GM21381 (cell line): ENCODE measurements around the gene CAMTA1.
"Not testable (repeated sequence)": the region's sequence is repeated elsewhere in the genome, so short reads cannot be mapped to it uniquely, and the experiment has no call there.

Experiments used
- ATAC-seq: cut with Tn5 transposase; IDR thresholded peaks from one replicate; pipeline ENCODE4 v1.9.1; 2021; ENCODE audit warnings: mild to moderate bottlenecking, moderate library complexity; ENCODE audit not compliant: unreplicated experiment

Gene CAMTA1

DNA sequence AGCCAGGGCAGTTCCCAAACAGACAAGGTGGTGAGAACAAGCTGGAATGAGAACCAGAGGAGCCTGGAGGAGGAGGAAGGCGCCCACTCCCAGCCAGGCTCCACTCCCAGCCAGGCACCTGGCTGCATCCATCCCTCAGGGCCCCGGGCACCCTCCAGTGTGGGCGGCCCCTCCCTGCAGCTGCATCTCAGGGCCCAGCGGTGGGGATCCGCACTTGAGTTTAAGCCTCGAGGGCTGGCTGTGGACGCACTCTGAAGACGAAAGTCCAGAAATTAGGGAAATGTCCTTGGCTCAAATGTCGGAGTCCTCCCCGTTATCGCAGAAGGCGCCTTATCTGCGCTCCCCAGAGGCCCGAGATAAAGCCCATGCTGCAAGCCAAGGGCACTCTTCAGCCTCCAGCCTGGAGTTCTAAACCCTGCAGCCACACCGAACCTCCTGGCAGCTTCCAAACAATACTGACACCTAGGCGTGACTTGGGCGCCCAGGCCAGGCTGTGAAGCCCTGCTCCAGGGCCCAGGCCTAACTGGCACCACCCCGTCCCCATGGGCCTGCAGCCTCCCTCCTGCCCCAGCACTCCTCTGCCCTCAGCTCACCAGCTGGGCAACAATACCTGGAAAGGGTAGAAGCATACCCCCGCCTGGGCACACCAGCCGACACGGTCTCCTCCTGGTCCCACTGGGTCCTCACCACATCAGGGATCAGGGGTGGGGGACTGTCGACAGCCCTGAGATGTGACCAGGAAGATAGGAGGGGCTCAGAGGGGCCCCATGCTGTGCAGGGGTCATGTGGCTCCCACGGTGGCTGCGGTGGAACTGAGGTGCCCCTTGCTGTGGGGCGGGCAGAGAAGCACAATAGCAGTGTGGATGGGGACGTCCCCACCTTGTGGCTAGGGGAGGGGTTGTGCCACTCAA is 801.0 kb downstream of the CAMTA1 start:
- ATAC-seq: no peak

DNA sequence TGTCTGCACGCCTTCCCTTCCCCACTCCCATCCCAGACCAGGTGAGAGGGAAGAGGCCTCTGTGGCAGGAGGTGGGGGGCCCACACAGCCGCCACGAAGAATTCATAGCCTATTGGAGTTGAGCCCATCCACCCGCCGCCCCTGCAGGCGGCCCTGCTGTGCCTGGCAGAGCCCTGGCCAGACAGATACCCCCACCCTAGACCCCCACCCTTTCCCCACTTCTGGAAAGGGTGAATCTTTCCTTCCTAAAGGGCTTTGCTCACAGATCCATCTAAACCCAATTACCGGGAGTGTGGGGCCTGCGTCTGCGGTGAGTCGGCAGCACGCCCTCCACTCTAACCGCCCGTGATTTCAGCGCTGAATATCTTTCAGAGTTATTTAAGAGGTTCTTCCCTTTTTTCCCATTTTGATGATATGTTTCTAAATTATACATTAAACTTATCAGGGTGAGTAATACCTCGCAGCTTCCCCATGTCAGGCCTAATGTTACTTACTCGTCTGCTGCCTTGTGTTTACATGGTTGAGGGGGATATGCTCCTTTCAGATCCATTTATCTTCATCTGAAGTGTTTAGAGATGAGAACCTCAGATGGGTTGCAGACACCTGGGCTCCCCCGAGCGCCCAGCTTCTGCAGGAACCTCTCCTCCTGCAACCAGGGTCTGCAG is 802.0 kb downstream of the CAMTA1 start:
- ATAC-seq: no peak

DNA sequence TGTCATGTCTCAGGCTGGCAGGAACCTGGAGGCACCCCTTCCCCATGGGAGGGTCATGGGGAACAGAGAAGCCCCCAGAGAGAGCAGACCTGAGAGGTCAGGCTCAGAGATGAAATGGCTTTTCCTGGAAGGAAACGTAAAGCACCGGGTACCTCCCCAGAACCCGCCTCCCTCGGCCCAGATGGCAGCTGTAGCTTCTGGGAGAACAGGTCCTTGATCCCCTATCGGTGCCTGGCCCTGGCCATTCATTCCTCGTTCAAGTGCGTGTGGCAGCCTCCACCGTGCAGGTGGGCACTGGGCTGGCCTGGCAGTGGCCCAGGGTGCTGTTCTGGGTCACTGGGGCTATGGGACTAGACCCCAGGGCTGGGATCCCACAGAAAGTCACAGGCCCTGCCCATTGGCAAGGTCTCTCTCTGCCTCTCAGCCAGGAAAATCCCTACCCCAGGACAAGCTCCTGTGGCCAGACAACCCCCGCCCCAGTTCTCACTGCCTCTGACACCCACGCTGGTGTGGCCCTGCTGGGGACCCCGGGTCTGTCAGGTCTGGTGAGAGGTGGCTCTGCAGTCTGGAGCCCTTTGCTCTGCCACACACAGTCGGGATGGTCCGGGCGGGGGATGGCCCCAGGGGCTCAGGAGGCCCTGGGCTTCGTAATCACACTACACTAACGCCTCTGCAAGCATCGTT is 802.7 kb downstream of the CAMTA1 start:
- no peak for ATAC-seq

DNA sequence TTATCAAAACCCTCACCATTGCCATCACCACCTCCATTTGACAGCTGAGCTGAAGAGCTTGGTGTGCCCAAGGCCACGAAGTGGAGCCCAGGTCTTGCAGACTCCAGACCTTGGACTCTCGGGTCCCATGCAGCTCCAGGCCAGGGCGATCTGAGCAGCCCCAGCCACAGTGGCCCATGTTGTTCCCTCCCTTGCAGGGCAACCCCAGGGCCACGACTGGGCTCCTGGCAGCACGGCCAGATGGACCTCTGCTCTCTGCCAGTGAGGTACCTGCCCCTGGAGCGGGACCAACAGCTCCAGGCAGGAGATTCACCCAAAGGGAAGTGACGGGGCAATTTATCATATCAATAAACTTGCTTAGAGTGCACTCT is 803.2 kb downstream of the CAMTA1 start:
- ATAC-seq: no peak

DNA sequence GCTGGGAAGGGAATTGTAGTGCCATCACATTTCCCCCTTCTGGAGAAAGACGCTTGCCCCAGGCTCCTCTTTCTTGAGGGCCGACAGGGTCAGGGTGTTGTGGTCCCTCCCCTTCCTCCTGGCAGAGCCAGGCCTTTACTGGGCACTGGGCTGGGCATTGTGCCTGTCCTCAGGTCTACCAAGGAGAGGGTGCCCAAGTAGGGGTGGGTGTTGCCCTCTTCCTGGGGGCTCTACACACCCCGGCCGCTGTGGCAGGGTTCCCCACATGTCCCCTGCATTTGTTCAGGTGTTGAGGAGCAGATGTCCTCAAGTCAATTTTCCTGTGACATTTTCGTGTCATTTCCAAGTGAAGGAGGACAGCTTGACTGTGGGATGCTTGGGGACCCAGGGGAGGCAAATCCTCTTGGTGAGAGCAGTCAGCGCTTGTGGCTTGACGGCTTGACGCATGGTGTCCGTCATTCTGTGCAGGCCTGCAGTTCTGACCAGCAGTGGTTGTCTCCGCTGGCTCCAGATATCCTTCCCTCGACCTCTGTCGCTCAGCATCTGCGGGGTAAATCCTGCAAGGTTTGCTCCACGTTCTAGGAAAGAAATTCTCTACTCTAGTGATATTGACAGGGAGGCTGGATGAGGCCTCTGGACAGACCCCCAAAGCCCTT is 804.0 kb downstream of the CAMTA1 start:
- no peak for ATAC-seq

GRCh38 chr1:7589774-7590425 is 804.6 kb downstream of the CAMTA1 start:
- ATAC-seq: no peak

DNA sequence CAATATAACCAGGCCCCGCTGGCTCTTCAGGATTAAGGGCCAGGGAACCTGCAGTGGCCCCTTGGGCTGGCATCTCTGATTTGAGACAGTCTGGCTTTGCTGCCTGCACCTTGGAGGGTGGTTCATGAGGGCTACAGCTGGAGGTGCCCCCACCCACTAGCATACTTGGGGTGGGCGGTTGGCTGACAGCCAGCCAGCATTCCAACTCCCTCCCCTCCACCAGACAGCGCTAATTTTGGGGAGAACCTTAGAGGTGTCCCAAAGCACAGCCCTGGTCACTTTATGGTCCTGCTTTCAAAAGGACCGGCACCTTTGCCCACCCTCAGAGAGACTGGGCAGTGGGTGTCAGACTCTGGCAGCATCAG is 805.2 kb downstream of the CAMTA1 start:
- ATAC-seq: no peak

DNA sequence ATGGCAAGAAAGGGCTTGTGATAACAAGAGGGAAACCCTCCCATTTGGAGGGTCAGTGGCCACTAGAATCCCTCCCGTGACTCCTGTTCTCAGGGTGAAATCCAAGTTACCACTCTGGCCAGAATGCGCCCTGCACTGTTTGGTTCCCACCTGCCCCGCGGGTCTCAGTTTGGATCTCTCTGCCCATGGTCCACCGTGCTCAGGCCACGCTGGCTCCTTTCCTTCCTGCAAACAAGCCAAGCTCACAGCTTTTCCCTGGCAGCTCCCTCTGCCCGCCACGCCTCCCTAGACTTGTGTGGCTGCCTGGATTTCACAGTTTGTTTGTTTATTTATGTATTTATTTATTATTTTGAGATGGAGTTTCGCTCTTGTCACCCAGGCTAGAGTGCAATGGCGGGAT is 806.3 kb downstream of the CAMTA1 start:
- ATAC-seq: no peak

DNA sequence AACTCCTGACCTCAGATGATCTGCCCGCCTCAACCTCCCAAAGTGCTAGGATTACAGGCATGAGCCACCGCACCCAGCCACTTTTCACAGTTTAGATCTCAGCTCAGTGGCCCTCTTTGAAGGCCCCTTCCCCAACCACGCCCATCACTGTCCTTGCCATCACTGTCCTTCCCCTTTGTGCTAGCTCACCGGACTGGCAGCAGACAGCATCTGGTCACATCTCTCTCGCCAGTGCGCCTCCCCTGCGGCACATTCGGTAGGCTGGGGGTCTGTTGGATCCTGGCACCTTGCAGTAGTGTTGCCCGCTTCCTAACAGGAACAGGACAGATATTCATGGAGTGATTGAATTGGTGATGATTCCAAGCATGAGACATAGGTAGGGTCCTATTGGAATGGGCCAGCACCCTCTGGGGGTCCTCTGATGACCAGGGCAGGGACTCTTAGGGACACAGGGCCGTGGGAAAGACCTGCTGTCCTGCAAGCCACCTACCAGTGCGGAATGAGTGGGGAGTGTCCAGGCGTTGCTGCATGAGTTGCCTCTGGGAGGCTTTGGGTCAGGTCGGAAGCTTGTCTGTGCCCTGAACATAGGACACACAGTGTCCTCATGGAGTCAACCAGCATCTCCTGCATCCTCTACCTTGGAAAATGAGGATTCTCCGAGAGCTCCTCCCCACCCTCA is 807.0 kb downstream of the CAMTA1 start:
- no peak for ATAC-seq

GRCh38 chr1:7594002-7594713 is 808.9 kb downstream of the CAMTA1 start:
- no peak for ATAC-seq

DNA sequence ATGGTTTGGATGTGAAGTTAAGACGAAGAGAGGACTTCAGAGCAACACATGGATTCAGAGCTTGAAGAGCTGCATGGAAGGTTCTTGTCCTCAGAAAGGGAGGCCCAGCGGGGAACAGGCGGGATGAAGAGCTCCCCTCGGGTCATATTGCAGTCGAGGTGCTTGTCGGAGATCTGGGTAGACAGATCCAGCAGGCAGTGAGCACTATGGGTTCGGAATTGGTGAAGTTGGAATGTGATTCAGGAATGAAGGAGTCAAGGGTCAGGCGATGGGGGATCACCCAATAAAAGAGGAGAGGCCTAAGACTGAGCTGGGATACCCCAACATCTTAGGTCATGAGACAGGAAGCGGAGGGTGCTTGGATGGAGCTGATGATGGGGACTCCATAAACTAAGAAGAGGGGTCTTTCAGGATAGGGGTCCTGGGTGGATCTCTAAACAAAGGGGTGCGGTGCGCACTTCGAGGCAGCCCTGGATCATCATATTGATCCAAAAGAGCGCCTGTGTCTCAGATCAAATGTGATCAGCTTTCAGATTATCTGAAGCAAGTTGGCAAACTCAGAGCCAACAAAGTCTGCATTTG is 809.6 kb downstream of the CAMTA1 start:
- no peak for ATAC-seq

- no peak for ATAC-seq
Measured at GRCh38 chr1:7595336-7595735, 810.1 kb downstream of the CAMTA1 start.

DNA sequence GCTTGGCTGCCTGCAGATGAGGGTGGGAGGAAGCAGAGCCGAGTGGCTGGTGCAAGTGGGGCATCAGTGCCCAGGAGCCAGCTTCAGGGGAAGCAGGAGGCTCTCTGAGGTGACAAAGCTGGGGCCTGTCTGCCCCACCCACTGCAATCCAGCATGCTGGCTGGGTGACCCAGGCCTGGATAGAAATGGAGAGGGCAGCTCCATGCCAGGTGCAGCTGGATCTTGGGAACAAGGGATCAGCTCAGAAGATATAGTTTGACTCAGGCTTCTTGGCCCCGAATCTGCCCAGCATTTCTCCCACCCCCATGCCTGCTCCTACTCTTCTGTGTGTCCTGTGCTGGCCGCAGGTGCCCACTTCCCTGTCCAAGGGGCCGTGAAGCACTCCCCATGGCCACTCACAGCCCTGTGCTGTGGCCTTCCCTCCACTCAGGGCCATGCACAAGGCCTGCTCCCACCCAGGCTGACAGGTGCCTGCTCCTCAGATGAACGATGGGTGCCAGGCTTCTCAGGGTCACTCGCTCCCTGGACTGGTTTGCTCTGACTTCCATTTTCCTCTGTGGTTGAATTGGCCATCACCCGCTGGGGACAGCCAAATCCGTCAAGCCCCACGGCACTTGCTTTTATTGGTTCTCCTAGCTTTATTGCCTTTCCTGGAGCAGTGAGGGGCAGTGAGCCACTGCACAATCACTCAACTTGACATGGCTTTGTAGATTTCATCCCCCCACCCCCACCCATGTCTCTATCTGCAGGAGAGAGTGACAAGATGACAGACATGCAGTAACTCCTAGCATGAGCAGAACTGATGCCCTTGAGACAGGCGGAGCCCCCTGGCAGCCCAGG is 811.1 kb downstream of the CAMTA1 start:
- ATAC-seq: no peak

- ATAC-seq: not testable (repeated sequence)
Measured at GRCh38 chr1:7598058-7598457, 812.8 kb downstream of the CAMTA1 start.

GRCh38 chr1:7604906-7605305 is 819.7 kb downstream of the CAMTA1 start:
- ATAC-seq: not testable (repeated sequence)

DNA sequence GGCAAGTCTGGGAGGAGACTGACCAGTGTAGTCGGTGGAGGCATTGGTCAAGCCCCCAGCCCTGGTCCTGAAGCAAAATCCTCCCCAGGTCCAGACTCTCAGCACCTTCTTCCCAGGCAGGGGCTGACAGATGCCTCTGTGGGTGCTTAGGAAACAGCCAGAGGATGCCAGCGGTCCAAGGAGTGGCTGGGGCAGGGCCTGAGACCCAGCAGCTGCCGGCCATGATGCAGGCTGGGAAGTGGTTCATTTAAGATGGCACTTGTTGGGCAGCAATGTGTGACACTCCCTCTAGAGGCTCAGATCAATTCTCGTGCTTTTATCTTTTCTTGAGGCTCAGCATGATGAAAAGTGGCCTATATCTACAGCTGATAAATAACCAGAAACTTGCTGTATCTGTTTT is 820.8 kb downstream of the CAMTA1 start:
- no peak for ATAC-seq

GRCh38 chr1:7607097-7607496 is 821.8 kb downstream of the CAMTA1 start:
- ATAC-seq: no peak

GRCh38 chr1:7608628-7609305 is 823.5 kb downstream of the CAMTA1 start:
- no peak for ATAC-seq
